HEK293 (cell line): ENCODE data around the gene TMEM272.

Experiments
- OVOL3 ChIP-seq: fragments of 450-650 bp; formaldehyde crosslinking; IDR thresholded peaks from 2 replicates; pipeline ENCODE4 v1.5.1; 2016; ENCODE audit warnings: missing biosample characterization, missing genetic modification characterization
- YY2 ChIP-seq: fragments of 450-650 bp; formaldehyde crosslinking; IDR thresholded peaks from 2 replicates; pipeline ENCODE4 v1.5.1; 2016; ENCODE audit warnings: missing biosample characterization, missing genetic modification characterization
- ZNF121 ChIP-seq: fragments of 450-650 bp; formaldehyde crosslinking; IDR thresholded peaks from 2 replicates; pipeline ENCODE4 v1.5.1; 2016; ENCODE audit warnings: missing biosample characterization, missing genetic modification characterization
- ZNF214 ChIP-seq: fragments of 450-650 bp; formaldehyde crosslinking; IDR thresholded peaks from 2 replicates; pipeline ENCODE4 v1.5.1; 2017; ENCODE audit warnings: missing biosample characterization, mild to moderate bottlenecking, missing genetic modification characterization, borderline replicate concordance
- ZNF274 ChIP-seq, 2 experiments: fragments of 200-500 bp in 1 of 2; fragments of 450-650 bp in 1 of 2; sonication (Bioruptor generic) in 1 of 2; formaldehyde crosslinking in 1 of 2; IDR thresholded peaks; 2 replicates each; pipeline versions ENCODE4 v1.5.1 to v1.6.1; 2014 to 2016; ENCODE audit warnings: borderline replicate concordance in 1 of 2, inconsistent platforms in 1 of 2, low read length in 1 of 2, missing biosample characterization in 1 of 2, missing genetic modification characterization in 1 of 2
- ZNF354C ChIP-seq: fragments of 450-650 bp; formaldehyde crosslinking; IDR thresholded peaks from 2 replicates; pipeline ENCODE4 v1.5.1; 2016; ENCODE audit warnings: missing biosample characterization, missing genetic modification characterization, low read depth, borderline replicate concordance
- ZNF571 ChIP-seq: fragments of 450-650 bp; formaldehyde crosslinking; IDR thresholded peaks from 2 replicates; pipeline ENCODE4 v1.5.0; 2017; ENCODE audit warnings: missing biosample characterization, missing genetic modification characterization
- ZNF623 ChIP-seq: fragments of 450-650 bp; formaldehyde crosslinking; IDR thresholded peaks from 2 replicates; pipeline ENCODE4 v1.5.1; 2016; ENCODE audit warnings: missing biosample characterization, missing genetic modification characterization
- ZNF670 ChIP-seq: fragments of 450-650 bp; formaldehyde crosslinking; IDR thresholded peaks from 2 replicates; pipeline ENCODE4 v1.5.1; 2016; ENCODE audit warnings: missing biosample characterization, missing genetic modification characterization, low read depth
- TF ChIP-seq, protein P1 (sequence below): fragments of 450-650 bp; formaldehyde crosslinking; IDR thresholded peaks from 2 replicates; pipeline ENCODE4 v1.5.1; 2016; ENCODE audit warnings: missing biosample characterization, missing genetic modification characterization
- TF ChIP-seq, protein P2 (sequence below): fragments of 450-650 bp; formaldehyde crosslinking; IDR thresholded peaks from 2 replicates; pipeline ENCODE4 v1.5.1; 2016; ENCODE audit warnings: missing biosample characterization, missing genetic modification characterization
- TF ChIP-seq, protein P3 (sequence below): fragments of 450-650 bp; formaldehyde crosslinking; IDR thresholded peaks from 2 replicates; pipeline ENCODE4 v1.5.1; 2016; ENCODE audit warnings: missing biosample characterization, missing genetic modification characterization
- TF ChIP-seq, protein P4 (sequence below): fragments of 450-650 bp; formaldehyde crosslinking; IDR thresholded peaks from 2 replicates; pipeline ENCODE4 v1.5.1; 2016; ENCODE audit warnings: missing biosample characterization, missing genetic modification characterization
- TF ChIP-seq, protein P5 (sequence below): fragments of 450-650 bp; formaldehyde crosslinking; IDR thresholded peaks from 2 replicates; pipeline ENCODE4 v1.5.1; 2016; ENCODE audit warnings: missing biosample characterization, missing genetic modification characterization

DNA sequence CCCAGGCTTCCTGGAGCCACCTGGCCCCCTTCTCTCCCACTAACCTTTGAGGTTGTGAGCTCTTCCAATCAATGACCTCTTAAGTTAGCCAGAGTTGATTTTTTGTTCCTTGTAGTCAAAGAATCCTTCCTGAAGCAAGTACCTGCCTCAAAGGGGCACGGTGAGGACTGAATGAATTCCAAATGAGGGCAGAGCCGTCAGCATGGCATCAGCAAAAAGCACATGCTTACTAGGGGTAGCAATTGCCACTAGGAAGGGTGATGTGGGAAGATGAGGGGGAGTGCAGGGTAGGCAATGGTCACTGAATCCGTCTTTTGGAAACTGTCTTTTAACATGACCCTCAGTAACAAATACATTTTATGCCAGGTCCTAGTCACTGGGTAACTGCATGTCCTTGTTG, 25.4 kb downstream of the TMEM272 start:
- TF ChIP-seq, protein P1, sequence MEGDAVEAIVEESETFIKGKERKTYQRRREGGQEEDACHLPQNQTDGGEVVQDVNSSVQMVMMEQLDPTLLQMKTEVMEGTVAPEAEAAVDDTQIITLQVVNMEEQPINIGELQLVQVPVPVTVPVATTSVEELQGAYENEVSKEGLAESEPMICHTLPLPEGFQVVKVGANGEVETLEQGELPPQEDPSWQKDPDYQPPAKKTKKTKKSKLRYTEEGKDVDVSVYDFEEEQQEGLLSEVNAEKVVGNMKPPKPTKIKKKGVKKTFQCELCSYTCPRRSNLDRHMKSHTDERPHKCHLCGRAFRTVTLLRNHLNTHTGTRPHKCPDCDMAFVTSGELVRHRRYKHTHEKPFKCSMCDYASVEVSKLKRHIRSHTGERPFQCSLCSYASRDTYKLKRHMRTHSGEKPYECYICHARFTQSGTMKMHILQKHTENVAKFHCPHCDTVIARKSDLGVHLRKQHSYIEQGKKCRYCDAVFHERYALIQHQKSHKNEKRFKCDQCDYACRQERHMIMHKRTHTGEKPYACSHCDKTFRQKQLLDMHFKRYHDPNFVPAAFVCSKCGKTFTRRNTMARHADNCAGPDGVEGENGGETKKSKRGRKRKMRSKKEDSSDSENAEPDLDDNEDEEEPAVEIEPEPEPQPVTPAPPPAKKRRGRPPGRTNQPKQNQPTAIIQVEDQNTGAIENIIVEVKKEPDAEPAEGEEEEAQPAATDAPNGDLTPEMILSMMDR (tag by site-specific recombination) = no peak
- TF ChIP-seq, protein P2, sequence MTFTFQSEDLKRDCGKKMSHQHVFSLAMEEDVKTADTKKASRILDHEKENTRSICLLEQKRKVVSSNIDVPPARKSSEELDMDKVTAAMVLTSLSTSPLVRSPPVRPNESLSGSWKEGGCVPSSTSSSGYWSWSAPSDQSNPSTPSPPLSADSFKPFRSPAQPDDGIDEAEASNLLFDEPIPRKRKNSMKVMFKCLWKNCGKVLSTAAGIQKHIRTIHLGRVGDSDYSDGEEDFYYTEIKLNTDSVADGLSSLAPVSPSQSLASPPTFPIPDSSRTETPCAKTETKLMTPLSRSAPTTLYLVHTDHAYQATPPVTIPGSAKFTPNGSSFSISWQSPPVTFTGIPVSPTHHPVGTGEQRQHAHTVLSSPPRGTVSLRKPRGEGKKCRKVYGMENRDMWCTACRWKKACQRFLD (tag by site-specific recombination) = no peak
- TF ChIP-seq ZNF121 (tag by site-specific recombination) = no peak
- no peak for TF ChIP-seq OVOL3 (tag by site-specific recombination)
- TF ChIP-seq ZNF623 (tag by site-specific recombination) = no peak
- no peak for TF ChIP-seq ZNF274 (IDR thresholded peaks at IDR 0.05; ENCODE audit: low read length)
- no peak for TF ChIP-seq ZNF274 (tag by site-specific recombination; IDR thresholded peaks at IDR 0.05; ENCODE audit: borderline replicate concordance)
- TF ChIP-seq YY2 (tag by site-specific recombination) = no peak
- TF ChIP-seq ZNF670 = no peak
- TF ChIP-seq, protein P3, sequence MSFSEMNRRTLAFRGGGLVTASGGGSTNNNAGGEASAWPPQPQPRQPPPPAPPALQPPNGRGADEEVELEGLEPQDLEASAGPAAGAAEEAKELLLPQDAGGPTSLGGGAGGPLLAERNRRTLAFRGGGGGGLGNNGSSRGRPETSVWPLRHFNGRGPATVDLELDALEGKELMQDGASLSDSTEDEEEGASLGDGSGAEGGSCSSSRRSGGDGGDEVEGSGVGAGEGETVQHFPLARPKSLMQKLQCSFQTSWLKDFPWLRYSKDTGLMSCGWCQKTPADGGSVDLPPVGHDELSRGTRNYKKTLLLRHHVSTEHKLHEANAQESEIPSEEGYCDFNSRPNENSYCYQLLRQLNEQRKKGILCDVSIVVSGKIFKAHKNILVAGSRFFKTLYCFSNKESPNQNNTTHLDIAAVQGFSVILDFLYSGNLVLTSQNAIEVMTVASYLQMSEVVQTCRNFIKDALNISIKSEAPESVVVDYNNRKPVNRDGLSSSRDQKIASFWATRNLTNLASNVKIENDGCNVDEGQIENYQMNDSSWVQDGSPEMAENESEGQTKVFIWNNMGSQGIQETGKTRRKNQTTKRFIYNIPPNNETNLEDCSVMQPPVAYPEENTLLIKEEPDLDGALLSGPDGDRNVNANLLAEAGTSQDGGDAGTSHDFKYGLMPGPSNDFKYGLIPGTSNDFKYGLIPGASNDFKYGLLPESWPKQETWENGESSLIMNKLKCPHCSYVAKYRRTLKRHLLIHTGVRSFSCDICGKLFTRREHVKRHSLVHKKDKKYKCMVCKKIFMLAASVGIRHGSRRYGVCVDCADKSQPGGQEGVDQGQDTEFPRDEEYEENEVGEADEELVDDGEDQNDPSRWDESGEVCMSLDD = no peak
- no peak for TF ChIP-seq ZNF571 (tag by site-specific recombination)
- no peak for TF ChIP-seq ZNF214 (tag by site-specific recombination)
- TF ChIP-seq, protein P4, sequence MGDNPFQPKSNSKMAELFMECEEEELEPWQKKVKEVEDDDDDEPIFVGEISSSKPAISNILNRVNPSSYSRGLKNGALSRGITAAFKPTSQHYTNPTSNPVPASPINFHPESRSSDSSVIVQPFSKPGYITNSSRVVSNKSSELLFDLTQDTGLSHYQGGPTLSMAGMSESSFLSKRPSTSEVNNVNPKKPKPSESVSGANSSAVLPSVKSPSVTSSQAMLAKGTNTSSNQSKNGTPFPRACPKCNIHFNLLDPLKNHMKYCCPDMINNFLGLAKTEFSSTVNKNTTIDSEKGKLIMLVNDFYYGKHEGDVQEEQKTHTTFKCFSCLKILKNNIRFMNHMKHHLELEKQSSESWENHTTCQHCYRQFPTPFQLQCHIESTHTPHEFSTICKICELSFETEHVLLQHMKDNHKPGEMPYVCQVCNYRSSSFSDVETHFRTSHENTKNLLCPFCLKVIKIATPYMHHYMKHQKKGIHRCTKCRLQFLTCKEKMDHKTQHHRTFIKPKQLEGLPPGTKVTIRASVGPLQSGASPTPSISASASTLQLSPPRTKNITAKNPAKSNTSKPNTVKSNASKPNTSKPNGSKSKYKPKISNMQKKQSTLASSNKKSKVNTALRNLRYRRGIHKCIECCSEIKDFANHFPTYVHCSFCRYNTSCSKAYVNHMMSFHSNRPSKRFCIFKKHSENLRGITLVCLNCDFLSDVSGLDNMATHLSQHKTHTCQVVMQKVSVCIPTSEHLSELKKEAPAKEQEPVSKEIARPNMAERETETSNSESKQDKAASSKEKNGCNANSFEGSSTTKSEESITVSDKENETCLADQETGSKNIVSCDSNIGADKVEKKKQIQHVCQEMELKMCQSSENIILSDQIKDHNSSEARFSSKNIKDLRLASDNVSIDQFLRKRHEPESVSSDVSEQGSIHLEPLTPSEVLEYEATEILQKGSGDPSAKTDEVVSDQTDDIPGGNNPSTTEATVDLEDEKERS = no peak
- TF ChIP-seq ZNF354C = no peak
- TF ChIP-seq, protein P5, sequence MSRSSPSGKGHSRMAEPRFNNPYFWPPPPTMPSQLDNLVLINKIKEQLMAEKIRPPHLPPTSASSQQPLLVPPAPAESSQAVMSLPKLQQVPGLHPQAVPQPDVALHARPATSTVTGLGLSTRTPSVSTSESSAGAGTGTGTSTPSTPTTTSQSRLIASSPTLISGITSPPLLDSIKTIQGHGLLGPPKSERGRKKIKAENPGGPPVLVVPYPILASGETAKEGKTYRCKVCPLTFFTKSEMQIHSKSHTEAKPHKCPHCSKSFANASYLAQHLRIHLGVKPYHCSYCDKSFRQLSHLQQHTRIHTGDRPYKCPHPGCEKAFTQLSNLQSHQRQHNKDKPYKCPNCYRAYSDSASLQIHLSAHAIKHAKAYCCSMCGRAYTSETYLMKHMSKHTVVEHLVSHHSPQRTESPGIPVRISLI = no peak
